NT2/D1 (cell line): ENCODE measurements around the gene ULK1.

Experiments used
- DNase-seq: peaks from one replicate; pipeline ENCODE4 v3.0.0-alpha.2; 2011; ENCODE audit warnings: low read depth, low spot score
- H3K27me3 ChIP-seq: 2 replicates; pipeline ENCODE4 v1.6.0; 2011; ENCODE audit warnings: mild to moderate bottlenecking; ENCODE audit not compliant: insufficient read length, insufficient read depth
- H3K36me3 ChIP-seq: 2 replicates; pipeline ENCODE4 v1.6.1; 2011; ENCODE audit warnings: mild to moderate bottlenecking, low read length, mixed read lengths; ENCODE audit not compliant: insufficient read depth, insufficient read length
- H3K4me1 ChIP-seq: 2 replicates; pipeline ENCODE4 v1.5.1; 2011; ENCODE audit not compliant: insufficient read depth, insufficient read length
- H3K4me3 ChIP-seq: 2 replicates; pipeline ENCODE4 v1.5.1; 2011; ENCODE audit warnings: low read depth; ENCODE audit not compliant: insufficient read length
- H3K9ac ChIP-seq: 2 replicates; pipeline ENCODE4 v1.6.0; 2011; ENCODE audit warnings: low read depth; ENCODE audit not compliant: insufficient read length
- H3K9me3 ChIP-seq: 2 replicates; pipeline ENCODE4 v1.5.1; 2011; ENCODE audit warnings: mild to moderate bottlenecking, low read length; ENCODE audit not compliant: insufficient read depth
- SUZ12 ChIP-seq: IDR thresholded peaks from 2 replicates; pipeline ENCODE4 v1.6.1; 2011; ENCODE audit not compliant: insufficient read length, insufficient read depth; ENCODE audit errors: extremely low read depth
- YY1 ChIP-seq: IDR thresholded peaks from 2 replicates; pipeline ENCODE4 v1.6.1; 2011; ENCODE audit not compliant: insufficient read length, insufficient read depth
- ZNF274 ChIP-seq: IDR thresholded peaks from 2 replicates; pipeline ENCODE4 v1.6.1; 2011; ENCODE audit warnings: mild to moderate bottlenecking, low read depth, low read length

Gene ULK1

GRCh38 chr12:131896080-131896810 is 1.8 kb downstream of the ULK1 start:
- peak; percentile 83 for DNase-seq
- peaks cover 25% of the 10 kb centered on the region for H3K4me1 ChIP-seq
- H3K27me3 ChIP-seq: no peaks in the 10 kb centered on the region
- H3K9me3 ChIP-seq: no peaks in the 10 kb centered on the region
- H3K9ac ChIP-seq: peak overlapping the region; percentile 87
- TF ChIP-seq YY1: no peak
- TF ChIP-seq SUZ12: no peak
- TF ChIP-seq ZNF274: no peak
- H3K4me3 ChIP-seq: peak overlapping the region; percentile 52
- peaks cover 14% of the 10 kb centered on the region for H3K36me3 ChIP-seq

DNA sequence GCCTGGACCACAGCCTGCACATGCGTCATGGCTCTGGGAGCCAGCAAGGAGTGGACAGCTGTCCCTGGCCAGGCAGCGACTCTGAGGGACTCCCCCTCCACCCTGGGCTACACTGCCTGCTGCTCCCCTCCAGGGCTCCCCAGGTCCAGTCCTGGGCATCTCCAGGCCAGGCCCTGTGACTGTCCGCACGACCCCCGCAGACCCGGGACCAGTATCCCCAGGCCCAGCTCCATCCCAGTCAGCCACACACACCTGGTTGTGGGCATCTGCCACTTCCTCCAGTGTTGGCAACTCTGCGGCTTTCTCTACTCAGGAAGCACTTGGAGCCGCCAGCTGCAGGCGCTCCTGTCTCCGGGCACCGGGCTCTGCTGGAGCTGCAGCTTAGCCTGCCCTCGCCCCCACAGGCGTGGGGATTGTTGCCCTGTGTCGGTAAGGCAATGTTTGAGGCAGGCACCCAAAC is 2.4 kb downstream of the ULK1 start:
- H3K4me3 ChIP-seq: peak overlapping the region; percentile 52
- no peak for DNase-seq
- peaks cover 14% of the 10 kb centered on the region for H3K36me3 ChIP-seq
- H3K9ac ChIP-seq: peak overlapping the region; percentile 85
- H3K4me1 ChIP-seq: peaks cover 31% of the 10 kb centered on the region
- H3K9me3 ChIP-seq: no peaks in the 10 kb centered on the region
- TF ChIP-seq ZNF274 (no peak), YY1 (no peak), SUZ12 (no peak)
- no peaks in the 10 kb centered on the region for H3K27me3 ChIP-seq

DNA sequence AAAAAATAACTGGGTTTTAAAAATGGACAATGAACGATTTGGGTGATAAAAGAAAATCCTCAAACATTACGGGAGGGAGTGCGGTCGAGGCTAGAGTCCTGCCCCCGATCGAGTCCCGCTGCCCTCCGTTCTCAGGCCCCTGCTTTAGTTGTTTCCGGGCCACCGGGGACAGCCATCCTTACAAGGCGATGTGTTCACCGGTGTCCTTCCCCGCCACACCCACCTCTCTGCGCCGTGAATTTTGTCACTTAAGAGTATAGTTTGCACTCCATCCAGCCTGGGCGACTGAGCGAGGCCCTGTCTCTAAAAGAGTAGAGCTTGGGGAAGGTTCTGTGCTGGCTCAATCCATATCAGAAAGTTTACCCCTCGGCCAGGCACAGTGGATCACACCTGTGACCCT is 2.9 kb downstream of the ULK1 start:
- Histone ChIP-seq H3K4me1 (peaks cover 35% of the 10 kb centered on the region), H3K27me3 (no peaks in the 10 kb centered on the region), H3K4me3 (no peak overlapping the region), H3K36me3 (peaks cover 14% of the 10 kb centered on the region), H3K9me3 (no peaks in the 10 kb centered on the region), H3K9ac (peak overlapping the region; percentile 85)
- TF ChIP-seq SUZ12: no peak
- no peak for TF ChIP-seq ZNF274
- TF ChIP-seq YY1: no peak
- no peak for DNase-seq

GRCh38 chr12:131897875-131898274 is 3.5 kb downstream of the ULK1 start:
- Histone ChIP-seq H3K27me3 (no peaks in the 10 kb centered on the region), H3K9ac (no peak overlapping the region), H3K4me3 (no peak overlapping the region), H3K36me3 (peaks cover 14% of the 10 kb centered on the region), H3K4me1 (peaks cover 34% of the 10 kb centered on the region), H3K9me3 (no peaks in the 10 kb centered on the region)
- TF ChIP-seq ZNF274 (no peak), YY1 (no peak), SUZ12 (no peak)
- DNase-seq: no peak

GRCh38 chr12:131900397-131900796 is 6.0 kb downstream of the ULK1 start:
- no peak overlapping the region for H3K4me3 ChIP-seq
- peaks cover 24% of the 10 kb centered on the region for H3K36me3 ChIP-seq
- TF ChIP-seq YY1 (no peak), SUZ12 (no peak), ZNF274 (no peak)
- H3K9me3 ChIP-seq: no peaks in the 10 kb centered on the region
- H3K4me1 ChIP-seq: peaks cover 32% of the 10 kb centered on the region
- no peaks in the 10 kb centered on the region for H3K27me3 ChIP-seq
- no peak overlapping the region for H3K9ac ChIP-seq
- no peak for DNase-seq

- H3K36me3 ChIP-seq: peaks cover 28% of the 10 kb centered on the region
- H3K4me3 ChIP-seq: no peak overlapping the region
- no peak for DNase-seq
- no peak for TF ChIP-seq ZNF274
- TF ChIP-seq YY1: no peak
- TF ChIP-seq SUZ12: no peak
- no peak overlapping the region for H3K9ac ChIP-seq
- H3K27me3 ChIP-seq: no peaks in the 10 kb centered on the region
- peaks cover 25% of the 10 kb centered on the region for H3K4me1 ChIP-seq
- H3K9me3 ChIP-seq: no peaks in the 10 kb centered on the region
Measured at GRCh38 chr12:131901431-131902331, 7.3 kb downstream of the ULK1 start.
